Osteoblast (primary cell): ENCODE data around the gene NKAIN2. TPM values are rescaled to one million over a fixed set of nuclear protein-coding genes. Genes with fewer than 3 reads are reported as not detected.

Source experiments
- DNase-seq: peaks from one replicate; pipeline ENCODE4 v3.0.0; 2011; ENCODE audit warnings: low spot score, mixed read lengths; ENCODE audit not compliant: insufficient read length; ENCODE audit errors: missing footprints
- H2AFZ ChIP-seq: 2 replicates; pipeline ENCODE4 v1.6.0; 2011; ENCODE audit warnings: mild to moderate bottlenecking, low read length
- H3K27ac ChIP-seq: 2 replicates; pipeline ENCODE4 v1.5.1; 2011; ENCODE audit warnings: mild to moderate bottlenecking, low read depth, low read length, moderate library complexity
- H3K27me3 ChIP-seq: 2 replicates; pipeline ENCODE4 v1.6.0; 2012; ENCODE audit warnings: mild to moderate bottlenecking, control low read depth, inconsistent platforms, low read length, moderate library complexity; ENCODE audit not compliant: insufficient read depth
- H3K36me3 ChIP-seq: 2 replicates; pipeline ENCODE4 v1.5.1; 2011; ENCODE audit warnings: mild to moderate bottlenecking, low read length, control low read depth, moderate library complexity; ENCODE audit not compliant: insufficient read depth
- H3K4me1 ChIP-seq: 2 replicates; pipeline ENCODE4 v1.5.1; 2011; ENCODE audit warnings: mild to moderate bottlenecking, low read length, control low read depth, moderate library complexity; ENCODE audit not compliant: insufficient read depth
- H3K4me2 ChIP-seq: 2 replicates; pipeline ENCODE4 v1.6.0; 2011; ENCODE audit warnings: mild to moderate bottlenecking, low read length; ENCODE audit not compliant: insufficient read depth
- H3K4me3 ChIP-seq: fragments of 200-600 bp; sonication (generic); 3 replicates; pipeline ENCODE4 v1.5.1; 2012; ENCODE audit warnings: mild to moderate bottlenecking, low read length, inconsistent platforms; ENCODE audit not compliant: insufficient read depth
- H3K79me2 ChIP-seq: 2 replicates; pipeline ENCODE4 v1.6.0; 2012; ENCODE audit warnings: mild to moderate bottlenecking, low read length, control low read depth, inconsistent platforms; ENCODE audit not compliant: insufficient read depth
- H3K9me3 ChIP-seq: 2 replicates; pipeline ENCODE4 v1.5.1; 2011; ENCODE audit warnings: low read depth, low read length, control low read depth
- H4K20me1 ChIP-seq: 2 replicates; pipeline ENCODE4 v1.6.0; 2012; ENCODE audit warnings: mild to moderate bottlenecking, low read length, control low read depth; ENCODE audit not compliant: insufficient read depth
- CTCF ChIP-seq: IDR thresholded peaks from 2 replicates; pipeline ENCODE4 v1.5.1; 2011; ENCODE audit warnings: mild to moderate bottlenecking, low read depth, low read length, moderate library complexity; ENCODE audit errors: extremely low read depth
- total RNA-seq: library from RNA; depleted of rRNA; stranded (reverse); fragments of >200 nt; gene quantifications from 2 replicates; pipeline ENCODE4 v1.2.3, GENCODE V29; 2012

Gene NKAIN2
- total RNA-seq, 1 donor = under 0.01 TPM

- Histone ChIP-seq H3K79me2 (no peaks in the 10 kb centered on the region), H3K27ac (no peak overlapping the region), H3K4me2 (no peak overlapping the region), H3K4me1 (no peaks in the 10 kb centered on the region), H3K36me3 (no peaks in the 10 kb centered on the region), H3K27me3 (no peaks in the 10 kb centered on the region), H4K20me1 (no peaks in the 10 kb centered on the region), H3K9me3 (no peaks in the 10 kb centered on the region), H3K4me3 (no peak overlapping the region), H2AFZ (no peak overlapping the region)
- no peak for TF ChIP-seq CTCF
- DNase-seq = no peak
Measured at GRCh38 chr6:124622351-124622750, 818.7 kb downstream of the NKAIN2 start.

GRCh38 chr6:124633655-124634054 is 830.0 kb downstream of the NKAIN2 start:
- H3K36me3 ChIP-seq = no peaks in the 10 kb centered on the region
- H2AFZ ChIP-seq = no peak overlapping the region
- no peak overlapping the region for H3K4me3 ChIP-seq
- H3K27ac ChIP-seq = no peak overlapping the region
- no peaks in the 10 kb centered on the region for H3K9me3 ChIP-seq
- no peak for DNase-seq
- no peak for TF ChIP-seq CTCF
- H3K4me2 ChIP-seq = no peak overlapping the region
- no peaks in the 10 kb centered on the region for H3K27me3 ChIP-seq
- no peaks in the 10 kb centered on the region for H4K20me1 ChIP-seq
- H3K4me1 ChIP-seq = no peaks in the 10 kb centered on the region
- no peaks in the 10 kb centered on the region for H3K79me2 ChIP-seq

- Histone ChIP-seq H3K27ac (no peak overlapping the region), H3K4me1 (no peaks in the 10 kb centered on the region), H3K9me3 (no peaks in the 10 kb centered on the region), H3K79me2 (no peaks in the 10 kb centered on the region), H3K4me3 (no peak overlapping the region), H4K20me1 (no peaks in the 10 kb centered on the region), H3K27me3 (no peaks in the 10 kb centered on the region), H3K36me3 (no peaks in the 10 kb centered on the region), H2AFZ (no peak overlapping the region), H3K4me2 (no peak overlapping the region)
- no peak for TF ChIP-seq CTCF
- DNase-seq = no peak
Measured at GRCh38 chr6:124640432-124640831, 836.8 kb downstream of the NKAIN2 start.

GRCh38 chr6:124655866-124656265 is 852.2 kb downstream of the NKAIN2 start:
- DNase-seq = no peak
- no peaks in the 10 kb centered on the region for H3K9me3 ChIP-seq
- H3K36me3 ChIP-seq = no peaks in the 10 kb centered on the region
- H3K4me3 ChIP-seq = no peak overlapping the region
- TF ChIP-seq CTCF = no peak
- peaks cover 7% of the 10 kb centered on the region for H3K4me1 ChIP-seq
- no peaks in the 10 kb centered on the region for H3K79me2 ChIP-seq
- no peaks in the 10 kb centered on the region for H3K27me3 ChIP-seq
- H2AFZ ChIP-seq = peak overlapping the region; percentile 36
- peak overlapping the region; percentile 40 for H3K27ac ChIP-seq
- H3K4me2 ChIP-seq = peak overlapping the region; percentile 41
- H4K20me1 ChIP-seq = no peaks in the 10 kb centered on the region
